GM12801 (cell line): ENCODE measurements around the gene FRMD4A.

Experiments used
- CTCF ChIP-seq: IDR thresholded peaks from one replicate; pipeline ENCODE4 v1.5.1; 2011; ENCODE audit warnings: control low read depth; ENCODE audit not compliant: insufficient read length; ENCODE audit errors: extremely low read depth

The FRMD4A gene

GRCh38 chr10:13648425-13648824 is 682.3 kb downstream of the FRMD4A start:
- TF ChIP-seq CTCF, result no peak

GRCh38 chr10:13644866-13645265 is 685.9 kb downstream of the FRMD4A start:
- TF ChIP-seq CTCF, result no peak

GRCh38 chr10:13643016-13643415 is 687.7 kb downstream of the FRMD4A start:
- no peak for TF ChIP-seq CTCF

GRCh38 chr10:13642293-13642692 is 688.4 kb downstream of the FRMD4A start:
- no peak for TF ChIP-seq CTCF

GRCh38 chr10:13637894-13638293 is 692.8 kb downstream of the FRMD4A start:
- TF ChIP-seq CTCF, result no peak

- TF ChIP-seq CTCF, result no peak
Measured at GRCh38 chr10:13637303-13637856, 693.3 kb downstream of the FRMD4A start.

GRCh38 chr10:13636776-13637175 is 693.9 kb downstream of the FRMD4A start:
- TF ChIP-seq CTCF, result no peak

- TF ChIP-seq CTCF, result no peak
Measured at GRCh38 chr10:13634207-13634606, 696.5 kb downstream of the FRMD4A start.
